Sigmoid colon (tissue), 7 donors: ENCODE results near the gene NRXN3. TPM values are rescaled to one million over a fixed set of nuclear protein-coding genes. Genes with fewer than 3 reads are reported as not detected.

Source experiments
- DNase-seq: peaks from one replicate; pipeline ENCODE4 v3.0.0-alpha.2; 2019
- H3K27ac ChIP-seq, 4 donors: fragments of 200-600 bp; sonication (generic); one replicate each; pipeline ENCODE4 v1.5.1; 2016 to 2019; ENCODE audit warnings: mild to moderate bottlenecking in 1 of 4
- H3K27me3 ChIP-seq, 3 donors: fragments of 200-600 bp; sonication (generic); one replicate each; pipeline ENCODE4 v1.5.1; 2019; ENCODE audit warnings: mild to moderate bottlenecking in 1 of 3
- H3K36me3 ChIP-seq, 4 donors: fragments of 200-600 bp; sonication (generic); one replicate each; pipeline ENCODE4 v1.5.1; 2016 to 2019
- H3K4me1 ChIP-seq, 4 donors: fragments of 200-600 bp; sonication (generic); one replicate each; pipeline ENCODE4 v1.5.1; 2017 to 2019
- H3K4me3 ChIP-seq, 4 donors: fragments of 200-600 bp; sonication (generic); one replicate each; pipeline ENCODE4 v1.5.1; 2017 to 2019; ENCODE audit warnings: mild to moderate bottlenecking in 2 of 4, moderate library complexity in 1 of 4
- H3K9me3 ChIP-seq, 4 donors: fragments of 200-600 bp in 3 of 4; sonication (generic) in 3 of 4; one replicate each; pipeline versions ENCODE4 v1.5.1 to v1.6.1; 2013 to 2019
- EP300 ChIP-seq, 4 donors: sonication (generic); formaldehyde crosslinking; IDR thresholded peaks; one replicate each; pipeline ENCODE4 v1.6.1; 2017; ENCODE audit warnings: antibody characterized with exemption in 4 of 4
- POLR2A ChIP-seq, 2 donors: fragments of 450-650 bp; IDR thresholded peaks; one replicate each; pipeline ENCODE4 v1.6.1; 2016; ENCODE audit warnings: antibody characterized with exemption in 2 of 2, mild to moderate bottlenecking in 2 of 2, moderate library complexity in 2 of 2
- POLR2AphosphoS5 ChIP-seq, 4 donors: sonication (generic); formaldehyde crosslinking; IDR thresholded peaks; one replicate each; pipeline ENCODE4 v1.6.1; 2017; ENCODE audit warnings: antibody characterized with exemption in 4 of 4
- WGBS, 2 donors: extraction: QIAGEN DNeasy Blood & Tissue Kit; methylation state at CpG; one replicate each; pipeline ENCODE4 v1.1.7; 2013; 5-methylcytosine and 5-hydroxymethylcytosine counted together
- intact Hi-C: fragments of 100-400 bp; cut with DNase I; formaldehyde crosslinking; loops from one replicate; pipeline ENCODE4 v1.15.1; 2023
- polyA plus RNA-seq, 3 donors: library from polyadenylated mRNA; stranded (reverse); fragments of 200-250 nt; gene quantifications; one replicate each; pipeline ENCODE4 v1.2.3, GENCODE V29; 2013
- total RNA-seq, 4 donors: library from RNA; depleted of rRNA; stranded (reverse); fragments of >200 nt; gene quantifications; one replicate each; pipeline ENCODE4 v1.1.0, GENCODE V29; 2016
- TF ChIP-seq, protein P1 (sequence below), 4 experiments: fragments of 450-650 bp in 3 of 4; fragments of 200-600 bp in 1 of 4; IDR thresholded peaks; one replicate each; pipeline ENCODE4 v1.5.1; 2016 to 2019; ENCODE audit warnings: antibody characterized with exemption in 4 of 4, mild to moderate bottlenecking in 3 of 4, moderate library complexity in 2 of 4
- donor health status: healthy with polysubstance abuse.
- donor health status: Bipolar disorder and iron deficiency.
- donor health status: healthy.

The NRXN3 gene
- total and polyA plus RNA-seq, 7 donors = 0.23 to 46.3 (median 23.2) TPM

DNA sequence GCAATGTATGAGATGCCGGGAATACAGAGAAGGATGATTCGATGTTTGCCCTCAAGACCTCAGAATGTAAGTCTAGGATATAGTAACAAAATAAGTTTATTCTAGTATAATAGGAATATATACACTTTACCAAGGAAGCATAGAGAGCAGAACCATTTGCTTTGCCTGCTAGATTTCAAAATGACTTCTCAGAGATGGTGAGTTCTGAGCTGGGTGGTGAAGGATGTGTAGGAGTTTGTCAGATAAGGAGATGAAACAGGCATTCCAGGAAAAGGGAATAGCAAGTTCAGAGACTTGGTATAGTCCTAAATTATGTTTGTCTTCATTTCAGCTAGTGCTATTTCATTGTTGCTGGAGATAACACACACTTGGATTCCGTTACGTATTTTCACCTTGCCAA lies 1385.3 kb downstream of the NRXN3 start:
- H3K36me3 ChIP-seq = no peaks in the 10 kb centered on the region
- intact Hi-C loops = no loop called here
- WGBS, 2 donors = 54 to 81% methylated on average over 4 of the region's 4 CpGs
- no peak overlapping the region for H3K4me3 ChIP-seq
- no peaks in the 10 kb centered on the region for H3K27me3 ChIP-seq
- no peak for DNase-seq
- no peak for TF ChIP-seq POLR2AphosphoS5 (IDR thresholded peaks at IDR 0.05)
- no peak for TF ChIP-seq POLR2A (IDR thresholded peaks at IDR 0.05)
- TF ChIP-seq, protein P1, sequence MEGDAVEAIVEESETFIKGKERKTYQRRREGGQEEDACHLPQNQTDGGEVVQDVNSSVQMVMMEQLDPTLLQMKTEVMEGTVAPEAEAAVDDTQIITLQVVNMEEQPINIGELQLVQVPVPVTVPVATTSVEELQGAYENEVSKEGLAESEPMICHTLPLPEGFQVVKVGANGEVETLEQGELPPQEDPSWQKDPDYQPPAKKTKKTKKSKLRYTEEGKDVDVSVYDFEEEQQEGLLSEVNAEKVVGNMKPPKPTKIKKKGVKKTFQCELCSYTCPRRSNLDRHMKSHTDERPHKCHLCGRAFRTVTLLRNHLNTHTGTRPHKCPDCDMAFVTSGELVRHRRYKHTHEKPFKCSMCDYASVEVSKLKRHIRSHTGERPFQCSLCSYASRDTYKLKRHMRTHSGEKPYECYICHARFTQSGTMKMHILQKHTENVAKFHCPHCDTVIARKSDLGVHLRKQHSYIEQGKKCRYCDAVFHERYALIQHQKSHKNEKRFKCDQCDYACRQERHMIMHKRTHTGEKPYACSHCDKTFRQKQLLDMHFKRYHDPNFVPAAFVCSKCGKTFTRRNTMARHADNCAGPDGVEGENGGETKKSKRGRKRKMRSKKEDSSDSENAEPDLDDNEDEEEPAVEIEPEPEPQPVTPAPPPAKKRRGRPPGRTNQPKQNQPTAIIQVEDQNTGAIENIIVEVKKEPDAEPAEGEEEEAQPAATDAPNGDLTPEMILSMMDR (IDR thresholded peaks at IDR 0.05) = no peak
- no peak for TF ChIP-seq EP300 (IDR thresholded peaks at IDR 0.05)
- no peaks in the 10 kb centered on the region for H3K9me3 ChIP-seq
- H3K4me1 ChIP-seq = peaks cover 0 to 11% (median 0%) of the 10 kb centered on the region in 4 donors
- H3K27ac ChIP-seq = no peak overlapping the region

DNA sequence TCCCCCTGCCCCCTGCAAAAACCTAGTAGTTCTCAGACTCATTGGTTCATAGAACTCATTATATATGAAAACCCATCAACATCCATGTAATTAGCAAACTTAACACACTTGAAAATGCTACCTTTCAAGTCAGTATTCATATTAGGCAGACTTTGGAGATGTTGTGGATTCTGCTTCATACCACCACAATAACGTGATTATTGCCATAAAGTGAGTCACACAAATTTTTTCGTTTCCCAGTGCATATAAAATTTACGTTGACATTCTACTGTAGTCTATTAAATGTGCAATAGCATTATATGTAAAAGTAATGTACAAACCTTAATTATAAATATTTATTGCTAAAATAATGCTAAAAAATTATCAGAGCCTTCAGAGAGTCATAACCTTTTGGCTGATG lies 1387.1 kb downstream of the NRXN3 start:
- Histone ChIP-seq H3K4me3 (no peak overlapping the region), H3K9me3 (no peaks in the 10 kb centered on the region), H3K27me3 (no peaks in the 10 kb centered on the region), H3K27ac (no peak overlapping the region), H3K36me3 (no peaks in the 10 kb centered on the region), H3K4me1 (peaks cover 0 to 6% (median 0%) of the 10 kb centered on the region in 4 donors)
- WGBS, 2 donors = 29 to 76% methylated on average over 3 of the region's 3 CpGs
- no peak for DNase-seq
- intact Hi-C loops = no loop called here
- TF ChIP-seq POLR2A (IDR thresholded peaks at IDR 0.05) = no peak

DNA sequence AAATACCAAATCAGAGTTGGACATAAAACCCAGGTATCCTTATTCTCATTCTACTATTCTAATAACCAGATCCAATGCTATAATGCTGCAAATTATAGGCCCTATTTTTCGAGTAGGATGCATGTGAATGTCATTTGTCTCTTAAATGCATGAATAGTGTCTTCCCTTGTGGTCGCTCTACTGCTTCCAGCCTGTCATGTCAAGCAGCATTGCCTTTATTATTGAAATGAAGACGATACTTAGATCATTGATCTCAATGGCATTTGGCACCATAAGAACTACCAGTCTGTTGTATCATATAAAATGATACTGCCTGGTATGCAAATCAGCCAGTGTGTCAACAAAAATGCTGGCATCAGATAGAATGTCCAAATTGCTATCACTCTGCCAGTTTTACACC lies 1392.0 kb downstream of the NRXN3 start:
- DNase-seq = no peak
- no peaks in the 10 kb centered on the region for H3K27me3 ChIP-seq
- intact Hi-C loops = no loop called here
- H3K36me3 ChIP-seq = no peaks in the 10 kb centered on the region
- H3K4me3 ChIP-seq = no peak overlapping the region
- peaks cover 0 to 5% (median 2%) of the 10 kb centered on the region in 4 donors for H3K4me1 ChIP-seq
- no peak for TF ChIP-seq EP300 (IDR thresholded peaks at IDR 0.05)
- TF ChIP-seq POLR2AphosphoS5 (IDR thresholded peaks at IDR 0.05) = no peak
- TF ChIP-seq, protein P1 (IDR thresholded peaks at IDR 0.05) = no peak
- no peak for TF ChIP-seq POLR2A (IDR thresholded peaks at IDR 0.05)
- 80 to 84% methylated on average over 3 of the region's 3 CpGs for WGBS, 2 donors
- no peaks in the 10 kb centered on the region for H3K9me3 ChIP-seq
- H3K27ac ChIP-seq = no peak overlapping the region

DNA sequence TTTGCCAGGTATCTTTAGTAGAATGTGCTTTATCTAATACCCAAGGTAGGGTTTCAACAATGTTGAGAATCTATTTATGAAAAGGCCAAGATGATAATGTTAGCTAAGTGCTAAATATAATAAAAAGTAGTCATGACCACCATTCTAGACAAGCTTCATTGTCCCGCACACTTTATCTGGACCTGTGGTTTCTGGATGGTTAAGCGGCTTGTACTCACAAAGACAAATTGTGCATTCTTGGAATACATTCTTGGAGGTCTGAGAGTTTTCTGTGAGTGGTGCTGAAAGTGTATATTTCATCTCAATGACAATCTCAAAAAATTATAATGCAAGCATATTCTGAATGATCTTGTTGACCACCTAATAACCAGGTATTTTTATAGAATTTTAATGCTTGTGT lies 1394.2 kb downstream of the NRXN3 start:
- H3K9me3 ChIP-seq = no peaks in the 10 kb centered on the region
- no peak overlapping the region for H3K4me3 ChIP-seq
- TF ChIP-seq POLR2A (IDR thresholded peaks at IDR 0.05) (no peak), EP300 (IDR thresholded peaks at IDR 0.05) (no peak), POLR2AphosphoS5 (IDR thresholded peaks at IDR 0.05) (no peak)
- TF ChIP-seq, protein P1 (IDR thresholded peaks at IDR 0.05) = no peak
- no peaks in the 10 kb centered on the region for H3K27me3 ChIP-seq
- peaks cover 0 to 5% (median 2%) of the 10 kb centered on the region in 4 donors for H3K4me1 ChIP-seq
- no peak overlapping the region for H3K27ac ChIP-seq
- H3K36me3 ChIP-seq = no peaks in the 10 kb centered on the region
- intact Hi-C loops = no loop called here
- no peak for DNase-seq
- WGBS, 2 donors = 94 to 97% methylated on average over 2 of the region's 2 CpGs

DNA sequence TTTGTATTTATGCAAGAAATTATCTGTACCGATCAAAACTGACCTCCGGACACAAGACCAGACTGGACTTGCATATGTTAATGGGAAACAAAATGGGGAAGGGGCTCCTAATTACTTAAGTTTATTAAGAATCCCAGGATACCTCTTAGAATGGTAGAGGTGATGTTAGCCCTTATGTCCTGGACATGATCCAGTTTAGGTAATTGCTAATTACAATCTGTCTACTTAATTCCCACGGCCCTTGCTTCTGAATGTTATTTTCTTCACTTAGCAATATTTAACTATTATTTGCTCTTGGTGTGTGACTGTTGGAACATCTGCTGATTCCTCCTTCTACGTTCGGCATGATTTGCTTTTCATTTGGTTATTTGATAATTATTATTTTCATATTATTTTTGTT lies 1397.1 kb downstream of the NRXN3 start:
- DNase-seq = no peak
- H3K4me3 ChIP-seq = no peak overlapping the region
- no peak overlapping the region for H3K27ac ChIP-seq
- WGBS, 2 donors = 89 to 90% methylated on average over 5 of the region's 5 CpGs
- no peak for TF ChIP-seq POLR2A (IDR thresholded peaks at IDR 0.05)
- TF ChIP-seq, protein P1 (IDR thresholded peaks at IDR 0.05) = no peak
- TF ChIP-seq POLR2AphosphoS5 (IDR thresholded peaks at IDR 0.05) = no peak
- TF ChIP-seq EP300 (IDR thresholded peaks at IDR 0.05) = no peak
- no peaks in the 10 kb centered on the region for H3K36me3 ChIP-seq
- peaks cover 0 to 16% (median 7%) of the 10 kb centered on the region in 4 donors for H3K4me1 ChIP-seq
- H3K9me3 ChIP-seq = no peaks in the 10 kb centered on the region
- H3K27me3 ChIP-seq = no peaks in the 10 kb centered on the region
- intact Hi-C loops = no loop called here
